Measurements from ENCODE around the gene MED23. TPM values are rescaled to one million over a fixed set of nuclear protein-coding genes. Genes with fewer than 3 reads are reported as not detected.

MED23 gene
- total RNA-seq, 1 experiment from 2014 or later, result 32.2 TPM

DNA sequence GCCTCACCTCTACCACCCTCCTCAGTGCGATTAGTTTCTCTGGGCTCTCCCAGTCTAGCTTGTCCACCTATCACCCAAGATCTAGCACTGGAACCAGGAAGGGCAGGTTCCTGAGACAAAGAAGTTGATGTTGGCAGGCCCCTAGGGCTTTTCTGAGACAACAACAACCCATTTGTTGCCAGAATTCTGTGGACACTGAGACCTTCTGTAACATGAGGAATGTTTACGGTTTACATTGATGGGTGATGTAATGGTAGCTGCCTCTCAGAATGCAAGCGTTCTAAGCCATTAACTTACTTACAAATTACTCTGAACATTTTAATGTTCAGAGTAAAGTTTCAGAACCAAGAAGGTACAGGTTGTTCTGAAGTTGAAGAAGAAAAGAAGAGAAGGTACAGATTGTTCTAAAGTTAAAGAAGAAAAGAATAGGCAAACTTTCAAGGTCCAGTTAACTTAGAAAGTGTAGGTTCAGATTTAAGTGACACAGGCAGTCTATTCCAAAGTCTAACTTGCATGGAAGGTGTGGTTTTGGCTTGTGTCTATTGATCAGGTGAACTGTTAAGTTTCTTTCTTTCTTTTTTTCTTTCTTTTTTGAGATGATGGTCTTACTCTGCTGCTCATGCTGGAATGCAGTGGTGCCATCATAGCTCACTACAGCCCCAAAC lies 3.7 kb upstream of the MED23 start:
- H3K4me3 ChIP-seq, result no peak overlapping the region
- H3K27me3 ChIP-seq (replicated peaks), result no peaks in the 10 kb centered on the region
- no peaks in the 10 kb centered on the region for H3K9me3 ChIP-seq (replicated peaks)
- H3K4me1 ChIP-seq (replicated peaks), result peaks cover 6% of the 10 kb centered on the region
- no peak overlapping the region for H3K27ac ChIP-seq
- H3K36me3 ChIP-seq, result peaks cover 1% of the 10 kb centered on the region; the same call in 1 of the 2 replicates
- no peak for DNase-seq (ENCODE audit: low read depth in 1 of 2, low spot score in 2 of 2)

DNA sequence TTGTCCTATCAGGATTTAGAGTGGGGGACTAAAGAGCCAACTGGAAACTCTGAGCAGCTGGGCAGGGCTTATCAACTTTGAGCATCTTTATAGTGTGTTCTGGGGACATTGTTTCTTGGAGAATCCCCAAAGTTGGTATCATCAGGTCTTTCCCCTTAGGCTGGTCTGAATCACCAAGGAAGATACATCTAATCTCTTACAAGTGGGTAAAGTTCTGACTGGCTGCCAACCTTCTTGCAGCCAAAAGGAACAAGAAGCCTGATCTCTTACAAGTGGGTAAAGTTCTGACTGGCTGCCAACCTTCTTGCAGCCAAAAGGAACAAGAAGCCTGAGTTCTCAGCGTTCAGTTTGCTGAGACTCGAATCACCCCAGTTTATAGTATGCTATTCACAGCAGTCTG lies 1.6 kb upstream of the MED23 start:
- H3K9me3 ChIP-seq (replicated peaks), result no peaks in the 10 kb centered on the region
- DNase-seq (ENCODE audit: low read depth in 1 of 2, low spot score in 2 of 2), result no peak
- H3K27me3 ChIP-seq (replicated peaks), result no peaks in the 10 kb centered on the region
- H3K27ac ChIP-seq, result no peak overlapping the region
- peaks cover 6% of the 10 kb centered on the region for H3K4me1 ChIP-seq (replicated peaks)
- peaks cover 18% of the 10 kb centered on the region for H3K36me3 ChIP-seq
- H3K4me3 ChIP-seq, result no peak overlapping the region

DNA sequence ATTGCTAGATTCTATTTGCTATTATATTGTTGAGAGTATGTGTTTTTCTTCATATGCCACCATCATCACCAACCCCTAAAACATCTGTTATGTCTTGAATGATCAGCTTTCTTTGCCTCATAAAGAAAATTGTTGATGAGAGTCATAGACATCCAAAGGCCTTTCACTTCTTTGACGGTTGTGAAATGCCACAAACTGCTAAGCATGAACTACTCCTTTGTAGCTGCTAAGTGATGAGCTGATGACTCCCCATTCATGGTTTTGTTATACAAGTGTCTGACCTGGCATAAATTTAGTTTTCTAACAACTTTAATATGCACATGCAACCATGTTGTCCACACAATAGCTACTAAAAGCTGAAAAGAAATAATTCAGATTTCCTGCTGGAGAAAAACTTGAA lies 684 bp upstream of the MED23 start:
- DNase-seq (ENCODE audit: low read depth in 1 of 2, low spot score in 2 of 2), result peak in 1 of 2 experiments; percentile 10
- peak overlapping the region; percentile 63 for H3K4me3 ChIP-seq

DNA sequence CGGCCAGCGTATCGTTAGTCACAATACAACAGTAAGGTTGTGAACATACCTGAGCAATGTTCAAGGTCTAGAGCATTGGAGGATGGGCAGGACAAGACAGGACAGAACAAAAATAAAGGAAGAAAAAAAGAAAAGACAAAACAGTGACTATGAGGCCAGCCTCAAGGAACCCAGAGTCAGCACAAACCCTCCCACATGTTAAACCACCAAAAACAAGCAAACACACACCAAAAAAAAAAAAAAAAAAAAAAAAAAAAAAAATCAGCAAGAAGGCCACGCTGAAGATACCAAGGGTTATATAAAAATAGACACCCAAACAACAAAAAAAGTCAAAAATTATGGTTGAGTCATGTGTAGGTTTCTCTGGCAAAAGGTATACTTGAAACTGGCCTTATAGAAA lies 12.8 kb downstream of the MED23 start:
- Histone ChIP-seq H3K9me3 (replicated peaks) (no peaks in the 10 kb centered on the region), H3K27ac (no peak overlapping the region), H3K27me3 (replicated peaks) (no peaks in the 10 kb centered on the region), H3K36me3 (peaks cover 63% of the 10 kb centered on the region), H3K4me3 (no peak overlapping the region), H3K4me1 (replicated peaks) (no peaks in the 10 kb centered on the region)
- no peak for DNase-seq (ENCODE audit: low read depth in 1 of 2, low spot score in 2 of 2)

More for the DNA sequence above, 684 bp upstream of the MED23 start:
- Histone ChIP-seq H3K27ac (no peak overlapping the region), H3K36me3 (peaks cover 27% of the 10 kb centered on the region), H3K27me3 (replicated peaks) (no peaks in the 10 kb centered on the region), H3K9me3 (replicated peaks) (no peaks in the 10 kb centered on the region), H3K4me1 (replicated peaks) (peaks cover 6% of the 10 kb centered on the region)

DNA sequence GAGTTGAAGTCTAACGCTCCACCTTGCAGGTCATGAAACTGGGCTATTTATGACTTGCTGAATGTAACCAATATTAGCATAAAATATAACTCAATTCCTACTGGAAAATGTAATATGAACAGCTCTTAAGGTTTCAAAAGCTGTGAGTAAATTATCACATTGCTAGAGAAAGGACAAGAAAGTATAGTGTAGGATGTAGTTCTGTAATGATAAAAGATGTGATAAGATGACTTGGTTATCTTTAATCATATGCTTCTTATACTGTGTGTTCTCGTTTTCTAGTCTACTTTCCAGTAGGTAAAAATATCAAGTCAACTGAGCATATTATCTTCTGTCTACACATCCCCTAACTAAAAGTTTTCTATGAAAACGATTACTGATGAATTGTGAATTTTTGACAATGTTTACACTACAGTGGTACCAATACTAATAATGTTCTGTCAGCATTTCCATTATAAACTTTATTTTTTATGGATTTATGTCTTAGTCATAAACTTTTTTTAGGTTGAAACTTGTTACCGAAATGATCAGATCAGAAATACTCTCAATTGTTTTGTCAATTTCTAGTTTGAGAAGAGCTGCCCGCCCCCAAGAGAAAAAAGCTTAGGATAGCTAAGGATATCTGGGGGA lies 14.6 kb downstream of the MED23 start:
- H3K27me3 ChIP-seq (replicated peaks), result no peaks in the 10 kb centered on the region
- peaks cover 59% of the 10 kb centered on the region for H3K36me3 ChIP-seq
- no peaks in the 10 kb centered on the region for H3K9me3 ChIP-seq (replicated peaks)
- H3K27ac ChIP-seq, result no peak overlapping the region
- no peak overlapping the region for H3K4me3 ChIP-seq
- no peaks in the 10 kb centered on the region for H3K4me1 ChIP-seq (replicated peaks)
- no peak for DNase-seq (ENCODE audit: low read depth in 1 of 2, low spot score in 2 of 2)

DNA sequence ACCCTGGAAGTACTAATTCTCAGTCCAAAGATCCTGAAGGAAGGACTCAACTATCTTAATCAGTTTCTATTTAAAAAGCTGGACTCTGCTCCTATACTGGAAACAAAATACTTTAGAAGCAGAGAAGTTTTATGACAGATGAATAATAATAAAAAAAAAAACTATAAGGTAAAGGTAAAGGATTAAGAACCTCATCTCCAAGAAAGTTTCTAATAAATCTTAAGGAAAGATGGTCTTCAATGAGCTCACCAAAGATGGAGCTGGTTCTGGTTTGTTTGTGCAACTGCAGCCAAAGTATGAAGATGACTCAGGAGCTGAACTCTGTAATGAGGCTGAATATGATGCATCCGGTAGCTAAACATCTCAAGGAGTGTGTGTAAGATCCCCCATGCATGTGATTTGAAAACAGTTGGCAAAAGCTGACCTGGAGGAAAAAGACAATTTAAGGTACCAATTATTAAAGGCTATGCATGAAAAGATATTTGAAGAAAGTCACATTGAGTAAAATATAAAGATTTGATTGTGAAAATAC lies 25.2 kb downstream of the MED23 start:
- H3K27ac ChIP-seq, result no peak overlapping the region
- H3K9me3 ChIP-seq (replicated peaks), result no peaks in the 10 kb centered on the region
- H3K27me3 ChIP-seq (replicated peaks), result no peaks in the 10 kb centered on the region
- H3K4me1 ChIP-seq (replicated peaks), result no peaks in the 10 kb centered on the region
- no peak overlapping the region for H3K4me3 ChIP-seq
- H3K36me3 ChIP-seq, result peaks cover 85% of the 10 kb centered on the region
- peak in 1 of 2 experiments; percentile 11 for DNase-seq (ENCODE audit: low read depth in 1 of 2, low spot score in 2 of 2)

DNA sequence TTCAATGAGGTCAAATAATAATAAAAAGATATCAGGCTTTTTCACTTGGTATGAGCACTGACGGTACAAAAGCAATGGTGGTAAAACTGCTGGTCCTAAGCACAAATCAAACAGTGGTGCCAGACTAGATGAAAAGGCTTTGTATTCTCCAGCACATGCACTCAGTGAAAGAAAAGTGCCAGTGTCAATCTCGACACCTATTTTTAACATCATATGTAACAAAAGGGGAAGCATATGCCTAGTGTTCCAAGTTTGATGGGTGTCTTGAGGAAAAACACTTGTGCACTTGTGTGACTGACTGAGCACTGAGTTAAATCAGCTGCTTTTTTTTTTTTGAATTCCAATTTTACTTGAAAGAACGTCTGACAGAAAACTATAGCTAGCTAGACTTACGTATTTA lies 27.3 kb downstream of the MED23 start:
- no peak overlapping the region for H3K27ac ChIP-seq
- no peaks in the 10 kb centered on the region for H3K27me3 ChIP-seq (replicated peaks)
- H3K4me3 ChIP-seq, result no peak overlapping the region
- no peaks in the 10 kb centered on the region for H3K4me1 ChIP-seq (replicated peaks)
- no peaks in the 10 kb centered on the region for H3K9me3 ChIP-seq (replicated peaks)
- peaks cover 92% of the 10 kb centered on the region for H3K36me3 ChIP-seq
- no peak for DNase-seq (ENCODE audit: low read depth in 1 of 2, low spot score in 2 of 2)

DNA sequence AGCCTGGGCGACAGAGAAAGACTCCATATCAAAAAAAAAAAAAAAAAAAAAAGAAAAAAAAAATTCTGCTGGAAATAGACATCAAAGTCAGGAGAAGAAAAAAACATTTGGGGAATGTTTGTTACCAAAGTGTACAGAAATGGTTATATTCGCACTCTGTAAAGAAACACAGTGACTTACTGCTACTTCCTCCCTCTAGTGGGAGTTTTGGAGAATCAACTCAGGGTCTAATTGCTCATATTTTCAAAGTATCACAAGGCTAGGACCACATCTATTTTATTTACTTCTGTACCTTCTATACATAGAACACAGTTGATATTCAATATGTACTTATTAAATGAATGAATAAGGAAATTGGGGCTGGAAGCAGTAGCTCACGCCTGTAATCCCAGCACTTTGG lies 30.6 kb downstream of the MED23 start:
- no peaks in the 10 kb centered on the region for H3K27me3 ChIP-seq (replicated peaks)
- H3K9me3 ChIP-seq (replicated peaks), result no peaks in the 10 kb centered on the region
- no peak for DNase-seq (ENCODE audit: low read depth in 1 of 2, low spot score in 2 of 2)
- no peaks in the 10 kb centered on the region for H3K4me1 ChIP-seq (replicated peaks)
- no peak overlapping the region for H3K4me3 ChIP-seq
- H3K36me3 ChIP-seq, result peaks cover 89% of the 10 kb centered on the region
- no peak overlapping the region for H3K27ac ChIP-seq

DNA sequence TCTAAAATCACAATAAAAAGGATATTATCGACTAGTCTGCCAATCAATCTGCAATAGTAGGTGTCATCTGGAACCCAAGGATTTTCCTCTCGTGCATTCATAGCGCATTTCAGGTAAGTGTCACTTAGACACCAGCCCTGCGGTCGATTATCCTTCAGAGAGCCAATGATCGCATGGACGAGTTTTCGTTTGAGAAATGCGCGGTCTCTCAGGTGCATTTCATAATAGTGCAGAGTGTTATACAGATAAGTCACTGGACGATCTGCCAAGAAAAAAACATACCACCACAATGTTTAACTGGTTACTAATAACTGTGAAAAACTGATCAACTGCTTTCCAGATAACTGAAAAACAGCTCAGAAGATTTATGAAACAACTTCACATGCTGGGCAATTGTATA lies 34.0 kb downstream of the MED23 start:
- H3K4me3 ChIP-seq, result no peak overlapping the region
- no peaks in the 10 kb centered on the region for H3K4me1 ChIP-seq (replicated peaks)
- H3K36me3 ChIP-seq, result peaks cover 85% of the 10 kb centered on the region
- DNase-seq (ENCODE audit: low read depth in 1 of 2, low spot score in 2 of 2), result no peak
- H3K27me3 ChIP-seq (replicated peaks), result no peaks in the 10 kb centered on the region
- no peak overlapping the region for H3K27ac ChIP-seq
- H3K9me3 ChIP-seq (replicated peaks), result no peaks in the 10 kb centered on the region

DNA sequence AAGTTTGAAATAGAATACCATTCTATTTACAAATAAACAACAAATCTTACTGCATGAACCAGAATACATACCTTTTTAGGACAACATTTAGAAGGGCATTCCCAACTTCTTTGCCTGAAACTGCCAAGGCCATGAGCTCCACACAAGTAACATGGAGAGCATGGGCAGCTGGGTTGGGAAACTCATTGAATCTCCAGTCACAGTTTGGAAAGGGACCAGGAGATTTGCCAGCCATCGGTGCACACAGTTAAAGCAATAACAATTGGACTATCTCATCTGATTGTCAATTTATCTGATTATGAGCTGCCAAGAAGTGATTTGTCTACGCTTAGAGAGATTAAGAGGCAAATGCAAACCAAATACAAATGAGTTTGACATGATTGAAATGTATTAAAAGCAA lies 35.1 kb downstream of the MED23 start:
- Histone ChIP-seq H3K27me3 (replicated peaks) (no peaks in the 10 kb centered on the region), H3K36me3 (peaks cover 82% of the 10 kb centered on the region), H3K9me3 (replicated peaks) (no peaks in the 10 kb centered on the region), H3K4me1 (replicated peaks) (no peaks in the 10 kb centered on the region), H3K4me3 (no peak overlapping the region), H3K27ac (no peak overlapping the region)
- no peak for DNase-seq (ENCODE audit: low read depth in 1 of 2, low spot score in 2 of 2)

DNA sequence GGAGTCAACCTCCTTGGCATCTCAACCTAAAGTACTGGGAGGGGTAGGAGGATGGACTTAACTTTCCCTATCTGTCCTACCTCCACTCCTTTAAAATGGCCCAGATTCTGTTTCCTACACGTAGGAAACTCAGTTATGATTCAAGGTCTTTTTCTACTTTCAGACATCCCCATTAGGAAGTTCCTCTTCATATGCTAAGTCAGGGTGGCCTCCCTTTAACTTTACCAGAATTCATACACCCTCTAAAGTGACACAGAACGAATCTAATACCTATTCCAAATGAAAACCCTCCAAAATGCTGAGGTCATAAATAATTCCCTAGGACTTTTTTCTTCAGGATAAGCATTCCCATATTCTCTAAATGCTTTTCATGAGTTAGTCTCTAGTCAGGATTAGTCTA lies 39.4 kb downstream of the MED23 start:
- Histone ChIP-seq H3K4me3 (no peak overlapping the region), H3K27me3 (replicated peaks) (no peaks in the 10 kb centered on the region), H3K9me3 (replicated peaks) (no peaks in the 10 kb centered on the region), H3K4me1 (replicated peaks) (no peaks in the 10 kb centered on the region), H3K36me3 (peaks cover 78% of the 10 kb centered on the region), H3K27ac (no peak overlapping the region)
- DNase-seq (ENCODE audit: low read depth in 1 of 2, low spot score in 2 of 2), result no peak

DNA sequence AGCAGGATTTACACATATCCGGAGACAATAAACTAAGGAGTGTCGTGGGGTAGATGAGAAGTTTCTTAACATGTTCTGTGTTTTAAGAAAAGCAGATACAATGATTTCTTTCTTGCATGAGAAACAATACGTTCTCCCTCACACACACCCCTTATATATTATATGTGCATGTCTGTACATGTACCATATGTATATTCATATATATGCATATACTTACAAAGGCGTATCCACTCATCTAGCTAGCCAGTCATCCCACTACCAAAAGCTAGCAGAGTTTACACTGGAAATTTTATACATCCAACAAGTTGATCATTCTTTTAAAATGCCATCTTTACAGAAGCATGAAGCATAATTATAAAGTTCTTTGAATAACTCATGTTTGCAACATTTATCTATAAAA lies 40.1 kb downstream of the MED23 start:
- H3K4me1 ChIP-seq (replicated peaks), result no peaks in the 10 kb centered on the region
- H3K9me3 ChIP-seq (replicated peaks), result no peaks in the 10 kb centered on the region
- no peak overlapping the region for H3K27ac ChIP-seq
- no peak for DNase-seq (ENCODE audit: low read depth in 1 of 2, low spot score in 2 of 2)
- H3K27me3 ChIP-seq (replicated peaks), result no peaks in the 10 kb centered on the region
- H3K4me3 ChIP-seq, result no peak overlapping the region
- peaks cover 80% of the 10 kb centered on the region for H3K36me3 ChIP-seq

DNA sequence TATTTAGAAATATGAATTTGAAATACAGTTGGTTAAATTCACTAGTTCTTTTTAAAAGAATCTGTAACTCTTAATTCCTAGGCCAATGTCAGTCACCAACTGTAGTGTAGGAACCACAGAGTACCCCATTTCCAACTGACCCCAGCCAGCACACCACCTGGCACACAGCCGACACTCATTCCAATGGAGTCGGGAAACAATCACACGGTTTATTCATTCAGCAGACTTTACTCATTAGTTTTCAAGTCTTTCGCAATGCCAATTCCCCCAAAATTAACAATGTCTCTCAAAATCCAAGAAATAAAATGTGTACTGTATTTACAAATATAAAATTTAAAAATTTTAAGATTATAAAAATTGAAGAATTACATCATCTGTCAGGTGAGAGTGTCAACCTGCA lies 41.5 kb downstream of the MED23 start:
- no peaks in the 10 kb centered on the region for H3K9me3 ChIP-seq (replicated peaks)
- H3K4me3 ChIP-seq, result no peak overlapping the region
- DNase-seq (ENCODE audit: low read depth in 1 of 2, low spot score in 2 of 2), result no peak
- H3K4me1 ChIP-seq (replicated peaks), result no peaks in the 10 kb centered on the region
- peaks cover 74% of the 10 kb centered on the region for H3K36me3 ChIP-seq
- H3K27me3 ChIP-seq (replicated peaks), result no peaks in the 10 kb centered on the region
- H3K27ac ChIP-seq, result no peak overlapping the region

DNA sequence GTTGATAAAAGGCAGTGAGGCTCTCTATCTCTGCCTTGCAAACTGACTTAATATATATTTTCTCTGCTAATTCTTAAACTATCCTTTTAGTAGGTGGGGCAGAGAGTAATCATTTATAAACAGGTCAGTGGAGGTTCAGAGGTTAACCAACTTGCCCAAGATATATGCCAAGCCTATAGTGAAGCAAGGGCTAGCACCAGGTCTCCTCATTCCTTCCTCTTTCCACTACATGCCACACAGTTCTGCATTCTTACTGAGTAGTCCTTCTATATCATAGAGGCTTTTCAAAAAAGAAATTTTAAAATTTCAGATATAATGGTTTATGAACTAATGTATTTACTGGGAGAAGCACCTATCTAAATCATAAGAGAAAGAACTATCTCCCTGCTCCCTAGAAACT lies 46.5 kb downstream of the MED23 start:
- no peaks in the 10 kb centered on the region for H3K9me3 ChIP-seq (replicated peaks)
- H3K27me3 ChIP-seq (replicated peaks), result no peaks in the 10 kb centered on the region
- no peak overlapping the region for H3K4me3 ChIP-seq
- DNase-seq (ENCODE audit: low read depth in 1 of 2, low spot score in 2 of 2), result no peak
- peaks cover 45% of the 10 kb centered on the region for H3K36me3 ChIP-seq
- H3K4me1 ChIP-seq (replicated peaks), result no peaks in the 10 kb centered on the region
- H3K27ac ChIP-seq, result no peak overlapping the region
